ENCODE measurements around the gene ZNF783.
A peak's percentile ranks its signal among the peaks of the same experiment; 100 is the strongest.
"Not testable (repeated sequence)": the region's sequence is repeated elsewhere in the genome, so short reads cannot be mapped to it uniquely, and the experiment has no call there.

The ZNF783 gene

DNA sequence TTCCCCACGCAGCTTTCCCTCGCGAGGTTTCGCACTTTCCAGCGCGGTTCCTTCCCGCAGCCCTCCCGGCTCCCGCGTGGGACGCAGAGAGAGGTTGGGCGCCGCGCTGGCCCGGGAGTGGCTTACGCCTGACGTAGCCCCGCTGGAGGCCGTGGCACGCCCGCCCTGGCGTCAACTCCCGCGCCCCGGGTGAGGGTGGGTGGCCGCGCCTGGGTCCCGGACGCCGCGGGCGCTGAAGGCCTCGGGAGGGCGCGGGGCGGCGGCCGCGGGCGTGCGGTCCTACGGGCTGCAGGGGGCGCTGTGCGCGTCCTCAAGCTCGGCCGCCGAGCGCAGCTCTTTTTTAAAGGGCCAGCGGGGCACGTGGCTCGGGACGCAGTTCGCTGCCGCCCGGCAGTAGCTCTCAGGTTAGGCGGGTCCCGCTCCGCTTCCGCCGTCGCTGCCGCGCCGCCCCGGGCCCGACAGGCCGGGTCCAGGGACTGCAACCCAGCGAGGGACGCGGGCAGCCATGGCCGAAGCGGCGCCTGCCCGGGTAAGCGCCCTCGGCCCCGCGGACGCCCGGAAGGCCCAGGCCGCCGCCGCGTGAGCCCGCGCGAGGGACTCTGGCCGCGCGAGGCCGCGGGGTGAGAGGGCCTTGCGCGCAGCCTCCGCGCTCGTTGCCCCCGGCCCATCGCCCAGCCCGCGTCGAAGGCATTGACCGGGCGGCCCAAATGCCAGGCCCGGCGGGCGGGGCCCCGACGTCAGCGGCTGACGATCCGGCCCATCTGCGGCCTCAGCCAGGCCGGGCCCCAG, at the start of gene ZNF783:
ZNF783 (plus strand) TSS at position 368 of the 789 bp plus-strand sequence; CDS start at position 506, 138 bp downstream.
- FAIRE-seq: peak; percentile 73
- DNase-seq (ENCODE audit: extremely low spot score, insufficient read length, low read depth): peak; percentile 85

DNA sequence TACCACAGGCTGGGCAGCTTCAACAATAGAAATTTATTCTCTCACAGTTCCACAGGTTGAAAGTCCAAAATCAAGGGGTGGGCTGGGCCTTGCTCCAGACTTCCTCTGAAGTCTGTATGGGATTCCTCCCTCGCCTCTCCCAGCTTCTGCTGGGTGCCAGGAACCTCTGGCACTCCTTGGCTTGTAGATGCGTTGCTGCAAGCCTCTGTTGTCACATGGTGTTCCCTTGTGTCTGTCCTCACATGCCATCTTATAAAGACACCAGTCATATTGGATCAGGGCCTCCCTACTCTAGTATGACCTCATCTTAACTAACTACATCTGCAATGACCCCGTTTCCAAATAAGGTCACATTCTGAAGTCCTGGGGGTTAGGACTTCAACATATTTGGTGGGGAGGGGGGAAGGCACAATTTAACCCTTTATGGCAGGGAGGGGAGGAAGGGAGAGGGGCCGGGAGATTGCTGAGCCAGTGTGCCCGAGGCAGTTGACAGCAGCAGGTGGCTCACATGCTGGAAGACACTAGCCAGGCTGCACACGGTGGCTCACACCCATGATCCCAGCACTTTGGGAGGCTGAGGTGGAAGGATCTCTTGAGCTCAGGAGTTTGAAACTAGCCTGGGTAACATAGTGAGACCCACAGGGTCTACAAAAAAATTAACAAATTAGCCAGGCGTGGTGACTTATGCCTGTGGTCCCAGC, 47.8 kb upstream of the ZNF783 start:
- DNase-seq (ENCODE audit: extremely low spot score, insufficient read length, low read depth): no peak
- FAIRE-seq: no peak

DNA sequence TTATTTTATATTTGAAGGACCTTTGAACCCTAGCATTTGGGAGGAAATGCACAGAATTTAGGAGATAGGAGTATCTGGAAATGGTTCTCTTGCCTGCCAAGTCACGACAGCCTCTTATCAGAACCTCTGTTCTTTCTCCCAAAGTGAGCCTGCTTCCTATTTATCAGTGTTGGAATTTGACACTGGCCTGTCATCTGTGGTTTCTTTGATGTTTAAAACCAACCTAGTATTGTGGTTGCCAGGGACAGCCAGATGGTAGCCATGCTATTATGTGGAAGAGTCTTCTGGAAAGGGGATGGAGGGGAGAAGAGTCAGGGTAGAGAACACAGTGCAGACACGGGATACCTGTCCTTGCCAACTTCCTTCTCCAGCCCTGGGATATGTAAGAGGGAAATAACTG, 45.6 kb upstream of the ZNF783 start:
- DNase-seq (ENCODE audit: extremely low spot score, insufficient read length, low read depth): no peak
- no peak for FAIRE-seq

DNA sequence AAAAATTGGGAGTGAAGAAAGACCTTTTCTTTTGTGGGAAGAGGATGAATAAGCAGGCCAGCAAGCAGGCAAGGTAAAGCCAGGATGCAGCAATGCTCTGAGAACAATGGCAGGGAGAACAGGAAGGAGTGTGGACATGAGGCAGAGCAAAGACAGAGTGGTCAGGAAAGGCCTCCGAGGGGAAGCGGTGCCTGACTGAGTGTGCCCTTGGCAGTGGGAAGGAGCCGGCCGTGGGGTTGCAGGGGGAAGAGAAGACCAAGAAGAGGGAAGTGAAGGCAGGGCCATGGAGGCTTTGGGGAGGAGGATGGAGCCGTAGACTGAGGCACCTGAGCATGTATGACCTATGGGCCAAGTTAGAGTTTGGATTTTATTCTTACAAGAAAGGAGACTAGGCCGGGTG, 44.4 kb upstream of the ZNF783 start:
- no peak for FAIRE-seq
- DNase-seq (ENCODE audit: extremely low spot score, insufficient read length, low read depth): no peak

DNA sequence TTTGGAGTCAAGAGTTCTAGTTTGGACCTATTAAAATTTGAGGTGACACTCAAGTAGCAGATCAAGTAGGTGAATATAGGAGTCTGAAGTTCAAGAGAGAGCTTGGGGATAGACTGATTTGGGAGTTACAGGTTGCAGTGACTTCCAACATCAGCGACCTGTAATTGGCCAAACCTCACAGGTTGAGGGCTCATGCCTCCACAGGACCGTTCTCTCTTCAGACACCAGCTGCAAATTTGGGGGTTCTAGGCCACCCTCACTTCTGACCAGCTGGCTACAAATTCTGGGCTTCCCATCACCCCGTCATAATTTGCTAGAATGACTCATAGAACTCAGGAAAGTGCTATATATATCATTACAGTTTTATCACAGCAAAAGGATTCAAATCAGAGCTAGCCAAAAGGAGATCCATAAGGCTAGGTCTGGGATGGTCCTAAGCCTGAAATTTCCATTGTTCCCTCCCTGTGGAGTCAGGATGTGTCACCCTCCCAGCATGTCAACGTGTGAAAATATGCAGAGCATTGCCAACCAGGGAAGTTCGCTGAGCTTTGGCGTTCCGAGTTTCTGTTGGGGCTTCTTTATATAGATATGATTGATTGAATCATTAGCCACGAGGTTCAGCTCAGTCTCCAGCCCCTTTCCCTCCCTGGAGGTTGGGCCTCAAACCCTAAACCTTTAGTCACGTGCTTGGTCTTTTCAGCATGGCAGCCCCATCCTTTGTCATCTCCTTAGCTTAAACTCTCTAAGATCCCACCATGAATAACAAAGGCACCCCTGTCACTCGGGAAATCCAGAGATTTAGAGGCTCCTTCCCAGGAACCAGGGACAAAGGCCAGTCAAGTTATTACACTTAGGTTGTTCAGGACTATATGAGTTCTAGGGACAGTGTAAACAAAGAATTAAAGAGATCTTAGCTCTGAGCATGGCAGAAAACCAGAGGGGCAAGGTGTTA, 43.3 kb upstream of the ZNF783 start:
- no peak for DNase-seq (ENCODE audit: extremely low spot score, insufficient read length, low read depth)
- no peak for FAIRE-seq

DNA sequence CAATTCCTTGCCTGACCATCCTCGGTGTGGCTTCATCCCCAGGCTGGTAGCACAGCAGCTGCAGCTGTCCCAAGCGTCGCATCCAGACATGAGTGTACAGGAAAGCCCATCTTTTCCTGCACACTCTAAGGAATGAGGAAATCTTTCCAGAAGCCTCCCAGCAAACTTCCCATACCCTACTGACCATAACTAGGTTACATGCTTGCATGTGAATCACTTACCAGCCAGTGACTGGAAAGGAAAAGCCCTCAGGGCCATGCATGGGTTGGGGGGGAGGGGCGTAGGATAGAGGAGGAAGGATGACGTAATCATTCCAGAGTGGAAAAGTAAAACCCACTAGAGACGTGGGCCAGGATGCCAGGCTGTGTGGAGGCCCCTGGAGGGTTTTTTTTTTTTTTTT, 41.5 kb upstream of the ZNF783 start:
- no peak for FAIRE-seq
- DNase-seq (ENCODE audit: extremely low spot score, insufficient read length, low read depth): no peak

DNA sequence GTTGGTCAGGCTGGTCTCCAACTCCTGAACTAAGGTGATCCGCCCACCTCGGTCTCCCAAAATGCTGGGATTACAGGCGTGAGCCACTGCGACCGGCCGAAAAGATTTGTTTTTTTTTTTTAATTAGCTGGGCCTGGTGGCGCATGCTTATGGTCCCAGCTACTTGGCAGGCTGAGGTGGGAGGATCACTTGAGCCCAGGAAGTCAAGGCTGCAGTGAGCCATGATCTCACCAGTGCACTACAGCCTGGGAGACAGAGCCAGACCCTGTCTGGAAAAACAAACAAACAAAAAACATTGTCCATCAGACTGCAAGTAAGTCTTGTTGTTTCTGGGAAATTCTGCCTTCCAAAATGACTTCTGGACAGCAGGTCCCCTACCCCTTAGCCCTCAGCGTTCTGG, 38.8 kb upstream of the ZNF783 start:
- DNase-seq (ENCODE audit: extremely low spot score, insufficient read length, low read depth) (no peak), FAIRE-seq (no peak)

DNA sequence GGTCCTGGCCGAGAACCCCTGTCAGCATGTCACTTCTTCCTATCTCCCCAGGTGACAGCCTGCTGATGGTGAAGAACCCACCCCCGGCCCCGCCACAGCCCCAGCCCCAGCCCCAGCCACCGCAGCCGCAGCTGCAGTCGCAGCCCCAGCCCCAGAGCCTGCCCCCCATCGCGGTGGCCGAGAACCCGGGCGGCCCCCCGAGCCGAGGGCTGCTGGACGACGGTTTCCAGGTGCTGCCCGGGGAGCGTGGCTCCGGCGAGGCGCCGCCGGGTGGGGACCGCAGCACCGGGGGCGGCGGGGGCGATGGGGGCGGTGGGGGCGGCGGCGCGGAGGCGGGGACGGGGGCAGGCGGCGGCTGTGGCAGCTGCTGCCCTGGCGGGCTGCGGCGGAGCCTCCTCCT, 38.2 kb upstream of the ZNF783 start:
- DNase-seq (ENCODE audit: extremely low spot score, insufficient read length, low read depth): no peak
- no peak for FAIRE-seq

DNA sequence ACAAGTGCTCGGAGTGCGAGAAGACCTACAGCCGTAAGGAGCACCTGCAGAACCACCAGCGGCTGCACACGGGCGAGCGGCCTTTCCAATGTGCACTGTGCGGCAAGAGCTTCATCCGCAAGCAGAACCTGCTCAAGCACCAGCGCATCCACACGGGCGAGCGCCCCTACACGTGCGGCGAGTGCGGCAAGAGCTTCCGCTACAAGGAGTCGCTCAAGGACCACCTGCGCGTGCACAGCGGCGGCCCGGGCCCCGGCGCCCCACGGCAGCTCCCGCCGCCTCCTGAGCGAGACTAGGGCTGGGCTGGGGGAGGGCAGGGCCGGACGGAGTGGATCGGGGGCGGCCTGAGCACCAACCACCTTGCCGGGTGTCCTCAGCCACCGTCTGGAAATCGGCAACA, 37.6 kb upstream of the ZNF783 start:
- DNase-seq (ENCODE audit: extremely low spot score, insufficient read length, low read depth): no peak
- FAIRE-seq: no peak

DNA sequence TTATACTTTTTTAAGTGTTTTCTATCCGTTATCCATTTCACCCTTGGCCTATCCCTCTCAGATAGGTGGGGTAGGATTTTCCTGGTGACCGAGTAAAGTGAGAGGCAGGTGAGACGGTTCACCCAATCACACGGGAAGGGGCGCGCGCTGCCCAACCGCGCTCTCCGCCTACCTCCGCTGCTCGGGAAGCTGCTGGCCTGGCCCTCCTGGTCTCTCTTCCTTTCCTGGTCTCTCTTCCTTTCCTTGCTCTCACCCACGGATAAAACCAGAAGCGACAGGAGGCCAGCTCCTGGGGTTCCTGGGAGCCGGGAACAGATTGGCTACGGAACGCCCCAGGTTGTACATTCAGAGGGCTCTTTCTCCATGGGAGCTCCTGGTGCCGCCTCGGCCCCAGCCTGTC, 36.9 kb upstream of the ZNF783 start:
- DNase-seq (ENCODE audit: extremely low spot score, insufficient read length, low read depth): no peak
- FAIRE-seq: no peak

DNA sequence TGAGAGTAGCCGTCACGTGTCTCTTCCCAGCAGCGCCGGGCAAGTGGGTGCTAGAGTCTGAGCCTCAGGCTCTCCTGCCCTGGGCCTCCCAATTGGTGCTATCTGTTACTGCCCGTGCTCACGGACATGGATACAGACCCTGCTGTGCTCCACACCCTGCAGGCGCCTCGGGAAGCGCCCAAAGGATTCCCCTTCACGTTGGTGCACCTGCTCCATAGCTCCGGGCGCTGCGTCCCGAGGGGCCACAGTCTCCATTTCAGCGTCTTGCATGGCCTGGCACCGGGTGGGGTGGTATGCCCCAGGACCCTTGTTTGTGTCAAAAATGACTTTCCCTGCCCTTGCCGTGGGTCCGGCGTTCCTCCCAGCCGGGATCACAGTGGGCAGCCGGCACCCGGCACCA, 36.3 kb upstream of the ZNF783 start:
- no peak for FAIRE-seq
- DNase-seq (ENCODE audit: extremely low spot score, insufficient read length, low read depth): no peak

DNA sequence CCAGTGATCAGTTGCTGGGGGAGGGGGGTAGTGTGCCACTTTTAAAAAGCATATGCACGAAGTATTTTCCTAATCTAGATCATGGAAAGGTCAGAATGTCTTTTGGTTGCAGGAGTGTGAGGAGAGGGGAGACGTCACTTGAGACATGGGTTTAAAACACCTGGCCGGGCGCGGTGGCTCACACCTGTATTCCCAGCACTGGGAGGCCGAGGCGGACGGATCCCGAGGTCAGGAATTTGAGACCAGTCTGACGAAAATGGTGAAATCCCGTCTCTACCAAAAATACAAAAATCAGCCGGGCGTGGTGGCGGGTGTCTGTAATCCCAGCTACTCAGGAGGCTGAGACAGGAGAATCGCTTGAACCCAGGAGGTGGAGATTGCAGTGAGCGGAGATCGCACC, 35.6 kb upstream of the ZNF783 start:
- FAIRE-seq; DNase-seq (ENCODE audit: extremely low spot score, insufficient read length, low read depth): not testable (repeated sequence)

DNA sequence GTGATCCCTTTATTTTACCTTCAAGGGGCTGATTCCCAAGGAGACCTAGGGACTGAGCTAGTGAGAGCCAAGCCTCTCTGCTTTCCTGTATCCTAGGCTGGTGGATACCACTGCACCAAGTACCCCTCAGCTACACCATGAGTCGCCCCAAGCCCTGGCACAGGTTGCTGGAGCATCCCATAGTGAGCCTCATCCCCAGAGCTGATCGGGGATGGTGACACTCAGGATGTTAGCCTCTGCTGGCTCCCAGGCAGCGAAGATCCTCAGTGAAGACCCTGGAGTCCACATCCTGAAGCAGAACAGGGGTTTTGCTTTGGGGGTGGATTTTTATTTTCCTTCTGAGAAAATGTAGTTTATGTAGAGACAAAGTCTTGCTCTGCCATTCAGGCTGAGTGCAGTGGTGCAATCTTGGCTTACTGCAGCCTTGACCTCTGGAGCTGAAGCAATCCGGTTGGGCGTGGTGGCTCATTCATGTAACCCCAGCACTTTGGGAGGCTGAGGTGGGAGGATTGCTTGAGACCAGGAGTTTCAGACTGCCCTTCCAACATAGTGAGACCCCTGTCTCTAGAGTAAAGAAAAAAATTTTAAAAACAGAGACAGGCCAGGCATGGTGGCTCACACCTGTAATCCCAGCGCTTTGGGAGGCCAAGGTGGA, 35.0 kb upstream of the ZNF783 start:
- DNase-seq (ENCODE audit: extremely low spot score, insufficient read length, low read depth) (no peak), FAIRE-seq (no peak)

DNA sequence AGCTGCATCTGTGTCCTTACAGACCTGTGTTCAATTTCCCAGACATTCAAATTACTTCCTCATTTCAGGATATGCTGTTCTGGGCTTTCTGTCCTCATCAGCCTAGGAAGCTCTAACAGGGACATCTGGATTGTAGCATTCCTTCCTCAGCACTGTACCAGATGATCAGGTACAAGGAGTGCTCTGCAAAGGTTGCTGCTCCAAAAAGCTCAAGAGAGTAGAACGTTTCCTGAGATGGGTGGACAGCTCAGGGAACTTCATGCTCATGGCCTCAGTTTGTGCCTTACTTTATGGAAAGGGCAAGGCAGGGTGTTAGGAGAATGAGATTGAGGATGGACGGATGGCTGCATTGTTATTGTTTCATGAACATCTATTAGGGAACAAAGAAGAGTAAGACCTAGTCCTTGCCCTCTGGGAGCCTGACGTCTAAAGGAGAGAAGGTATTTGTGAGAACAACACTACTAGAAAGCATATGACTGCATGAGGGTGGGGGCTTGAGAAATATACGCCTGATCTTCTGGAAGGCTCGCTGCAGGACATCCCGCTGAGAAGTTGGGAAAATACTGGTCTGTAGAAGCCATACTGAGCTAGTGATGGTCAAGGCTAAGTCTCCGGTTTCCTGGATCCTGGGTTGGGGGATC, 33.0 kb upstream of the ZNF783 start:
- no peak for FAIRE-seq
- no peak for DNase-seq (ENCODE audit: extremely low spot score, insufficient read length, low read depth)

DNA sequence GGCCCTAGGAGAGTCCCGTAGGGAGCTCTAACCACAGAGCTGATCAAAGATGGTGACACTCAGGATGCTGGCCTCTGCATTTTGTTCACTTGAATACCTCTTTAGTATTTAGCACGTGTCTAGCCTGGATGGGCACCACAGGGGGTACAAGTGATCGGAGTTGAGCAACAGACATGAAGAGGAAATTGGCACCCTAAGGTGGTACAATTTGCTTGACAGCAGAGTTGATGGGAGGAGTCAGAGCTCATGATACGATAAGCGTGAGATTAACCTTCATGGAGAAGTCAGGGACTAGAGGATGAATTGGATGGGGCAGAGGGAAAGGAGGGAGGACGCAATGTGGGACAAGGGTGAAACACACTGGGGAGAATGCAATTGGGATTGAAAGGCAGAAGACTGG, 32.5 kb upstream of the ZNF783 start:
- DNase-seq (ENCODE audit: extremely low spot score, insufficient read length, low read depth) (no peak), FAIRE-seq (no peak)

DNA sequence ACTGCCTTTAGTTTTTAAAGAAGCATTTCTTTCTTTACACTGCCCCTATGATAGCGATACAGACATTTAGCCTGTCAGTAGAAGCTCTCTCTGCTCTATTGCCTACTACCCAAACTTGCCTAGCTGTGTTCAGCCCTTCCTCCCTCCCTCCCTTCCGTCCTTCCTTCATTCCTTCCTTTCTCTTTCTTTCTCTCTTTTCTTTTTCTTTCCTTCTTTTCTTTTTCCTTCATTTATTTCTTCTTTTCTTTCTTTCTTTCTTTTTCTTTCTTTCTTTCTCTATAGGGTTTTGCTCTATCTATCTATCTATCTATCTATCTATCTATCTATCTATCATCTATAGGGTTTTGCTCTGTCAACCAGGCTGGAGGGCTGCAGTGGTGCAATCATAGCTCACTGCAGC, 29.6 kb upstream of the ZNF783 start:
- FAIRE-seq (no peak), DNase-seq (ENCODE audit: extremely low spot score, insufficient read length, low read depth) (no peak)

DNA sequence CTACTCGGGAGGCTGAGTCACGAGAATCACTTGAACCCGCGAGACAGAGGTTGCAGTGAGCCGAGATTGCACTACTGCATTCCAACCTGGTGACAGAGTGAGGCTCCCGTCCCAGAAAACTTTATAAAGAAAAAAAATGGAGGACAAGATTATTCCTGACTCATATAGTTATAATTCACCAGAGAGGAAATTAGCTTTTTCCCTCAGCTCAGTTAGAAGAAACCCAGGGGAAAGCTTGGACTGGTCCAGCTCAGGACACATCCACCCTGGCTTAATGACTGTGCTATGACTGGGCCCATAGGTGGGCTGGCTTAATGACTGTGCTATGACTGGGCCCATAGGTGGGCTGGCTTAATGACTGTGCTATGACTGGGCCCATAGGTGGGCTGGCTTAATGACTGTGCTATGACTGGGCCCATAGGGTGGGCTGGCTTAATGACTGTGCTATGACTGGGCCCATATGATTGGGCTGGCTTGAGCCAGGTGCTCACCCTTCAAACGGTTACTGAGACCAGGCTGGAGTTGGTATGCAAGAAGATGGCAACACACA, 28.3 kb upstream of the ZNF783 start:
- not testable (repeated sequence) for FAIRE-seq; DNase-seq (ENCODE audit: extremely low spot score, insufficient read length, low read depth)

DNA sequence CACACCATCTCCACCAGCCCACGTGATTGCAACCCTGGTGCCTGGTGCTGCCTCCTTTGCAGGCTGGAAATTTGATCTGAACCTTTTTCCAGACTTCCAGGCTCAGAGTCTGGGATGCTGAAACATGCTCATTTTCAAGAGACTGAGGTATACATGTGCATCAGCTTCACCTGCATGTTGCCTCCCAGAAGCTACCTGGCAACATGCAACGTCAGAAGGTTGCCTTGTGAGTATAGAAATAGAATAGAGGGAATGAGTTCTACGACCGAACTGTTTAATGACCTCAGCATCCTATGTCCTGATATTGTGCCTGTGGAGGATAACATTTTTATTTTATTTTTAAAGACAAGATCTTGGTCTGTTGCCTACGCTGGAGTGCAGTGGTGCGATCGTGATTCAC, 24.5 kb upstream of the ZNF783 start:
- FAIRE-seq (no peak), DNase-seq (ENCODE audit: extremely low spot score, insufficient read length, low read depth) (no peak)

DNA sequence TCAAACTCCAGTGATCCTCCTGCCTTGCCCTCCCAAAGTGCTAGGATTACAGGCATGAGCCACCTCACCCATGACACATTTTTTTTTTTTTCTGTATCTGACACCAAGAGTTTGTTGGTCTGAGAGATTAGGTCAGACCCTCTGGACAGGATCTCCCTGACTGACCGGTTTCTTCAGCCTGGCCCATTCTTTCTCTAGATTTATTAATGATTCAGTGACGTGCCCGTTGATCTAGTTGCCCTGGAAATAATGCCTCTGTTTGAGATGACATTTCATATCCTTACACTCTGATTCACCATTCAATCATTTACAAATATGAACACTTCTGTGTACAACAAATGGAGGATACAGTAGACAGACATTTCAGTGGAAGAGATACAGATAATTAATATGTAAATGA, 23.9 kb upstream of the ZNF783 start:
- no peak for DNase-seq (ENCODE audit: extremely low spot score, insufficient read length, low read depth)
- FAIRE-seq: no peak

Measured in GM18507 (cell line).